Raji (cell line): Measurements from ENCODE around the gene EPHB1.

ENCODE experiments used
- POLR2A ChIP-seq: IDR thresholded peaks from 2 replicates; pipeline ENCODE4 v1.6.1; 2011; ENCODE audit warnings: low read depth, low read length, control low read depth; ENCODE audit not compliant: insufficient read depth

The EPHB1 gene

GRCh38 chr3:134769287-134769868 lies 25.7 kb upstream of the EPHB1 start:
- no peak for TF ChIP-seq POLR2A

GRCh38 chr3:134772011-134772410 lies 23.0 kb upstream of the EPHB1 start:
- TF ChIP-seq POLR2A = no peak

- TF ChIP-seq POLR2A = no peak
Measured at GRCh38 chr3:134772591-134772990, 22.5 kb upstream of the EPHB1 start.

- TF ChIP-seq POLR2A = no peak
Measured at GRCh38 chr3:134775831-134776230, 19.2 kb upstream of the EPHB1 start.

GRCh38 chr3:134776518-134776917 lies 18.5 kb upstream of the EPHB1 start:
- no peak for TF ChIP-seq POLR2A

GRCh38 chr3:134777341-134777740 lies 17.7 kb upstream of the EPHB1 start:
- no peak for TF ChIP-seq POLR2A

- no peak for TF ChIP-seq POLR2A
Measured at GRCh38 chr3:134790065-134790464, 5.0 kb upstream of the EPHB1 start.

- TF ChIP-seq POLR2A = no peak
Measured at GRCh38 chr3:134791992-134792391, 3.1 kb upstream of the EPHB1 start.

- TF ChIP-seq POLR2A = no peak
Measured at GRCh38 chr3:134792700-134793099, 2.4 kb upstream of the EPHB1 start.

GRCh38 chr3:134793562-134793961 lies 1.5 kb upstream of the EPHB1 start:
- TF ChIP-seq POLR2A = no peak

GRCh38 chr3:134794323-134794722 lies 737 bp upstream of the EPHB1 start:
- TF ChIP-seq POLR2A = no peak

- TF ChIP-seq POLR2A = no peak
Measured at GRCh38 chr3:134795746-134796280, 753 bp downstream of the EPHB1 start.

- no peak for TF ChIP-seq POLR2A
Measured at GRCh38 chr3:134796281-134797056, 1.4 kb downstream of the EPHB1 start.

GRCh38 chr3:134797057-134797740 lies 2.1 kb downstream of the EPHB1 start:
- TF ChIP-seq POLR2A = no peak

GRCh38 chr3:134797741-134798451 lies 2.8 kb downstream of the EPHB1 start:
- TF ChIP-seq POLR2A = no peak

- TF ChIP-seq POLR2A = no peak
Measured at GRCh38 chr3:134798681-134799311, 3.7 kb downstream of the EPHB1 start.
